K562 (cell line): ENCODE data around the gene RARRES2. TPM values are rescaled to one million over a fixed set of nuclear protein-coding genes. Genes with fewer than 3 reads are reported as not detected.

Experiments used
- ATAC-seq: fragments of 200-7000 bp; cut with Tn5 transposase; 3 replicates; pipeline ENCODE4 v1.9.1; 2020; ENCODE audit warnings: moderate library complexity
- BruUV-seq: library from RNA; stranded (reverse); fragments of 400-500 nt; replicated peaks from 2 replicates; lab custom pipeline; 2021; lab: Mats Ljungman, UMichigan
- CTCF ChIA-PET: fragments of 300-600 bp; formaldehyde crosslinking; extraction: SDS; loops from one replicate; lab custom pipeline; 2021; ENCODE audit warnings: low intra/inter-chr PET ratio; lab: Yijun Ruan, JAX
- POLR2A ChIA-PET: fragments of 300-600, 350-650 bp; sonication (Branson Sonifier 250); formaldehyde crosslinking; extraction: SDS; loops from one replicate; lab custom pipeline; 2021; ENCODE audit warnings: antibody characterized with exemption, inconsistent platforms; lab: Yijun Ruan, JAX
- DNase-seq, 4 experiments: peaks; one replicate each; pipeline versions ENCODE4 v3.0.0 to v3.0.0-alpha.2; 2011 to 2018; ENCODE audit warnings: low spot score in 3 of 4, mixed read lengths in 3 of 4; ENCODE audit errors: extremely low read depth in 1 of 4
- FAIRE-seq: peaks from 2 replicates; lab custom pipeline; 2011; peaks lifted over from hg19 to GRCh38; lab: Jason Lieb, UNC
- H2AFZ ChIP-seq: 2 replicates; pipeline ENCODE4 v1.6.0; 2011; ENCODE audit warnings: low read depth, low read length, control low read depth, inconsistent platforms
- H3K27ac ChIP-seq: fragments of 200-600 bp; 3 replicates; pipeline ENCODE4 v1.8.0; 2011; ENCODE audit warnings: low read depth, mild to moderate bottlenecking, control low read depth, inconsistent platforms, low read length, moderate library complexity, mixed read lengths; ENCODE audit errors: extremely low read depth
- H3K27me3 ChIP-seq, 2 experiments: fragments of 300-600 bp in 1 of 2; 2 replicates in 1 of 2; 3 replicates in 1 of 2; pipeline versions ENCODE4 v1.6.0 to v1.8.0; 2011; ENCODE audit warnings: inconsistent platforms in 2 of 2, low read length in 2 of 2, mild to moderate bottlenecking in 1 of 2, mixed read lengths in 1 of 2, moderate library complexity in 1 of 2; ENCODE audit not compliant: control insufficient read depth in 2 of 2, insufficient read depth in 2 of 2
- H3K36me3 ChIP-seq: fragments of 300-600 bp; 3 replicates; pipeline ENCODE4 v1.8.0; 2011; ENCODE audit warnings: mild to moderate bottlenecking, low read length, inconsistent platforms; ENCODE audit not compliant: control insufficient read depth, insufficient read depth
- H3K4me1 ChIP-seq, 2 experiments: fragments of 200-600 bp in 1 of 2; replicated peaks in 1 of 2; 2 replicates in 1 of 2; 3 replicates in 1 of 2; pipeline versions ENCODE4 v1.5.1 to v1.8.0; 2011; ENCODE audit warnings: inconsistent platforms in 2 of 2, low read length in 2 of 2, mild to moderate bottlenecking in 1 of 2, mixed read lengths in 1 of 2, moderate library complexity in 1 of 2; ENCODE audit not compliant: control insufficient read depth in 2 of 2, insufficient read depth in 2 of 2
- H3K4me2 ChIP-seq: 2 replicates; pipeline ENCODE4 v1.6.1; 2011; ENCODE audit warnings: low read length, control low read depth, inconsistent platforms, mixed read lengths; ENCODE audit not compliant: insufficient read depth
- H3K4me3 ChIP-seq: fragments of 200-600 bp; sonication (generic), shearing (Covaris generic); 2 replicates; pipeline ENCODE4 v1.5.1; 2016; ENCODE audit warnings: control low read depth, inconsistent platforms
- H3K79me2 ChIP-seq: fragments of 200-600 bp; 3 replicates; pipeline ENCODE4 v1.8.0; 2011; ENCODE audit warnings: low read length, inconsistent platforms; ENCODE audit not compliant: control insufficient read depth, insufficient read depth
- H3K9ac ChIP-seq, 2 experiments: 2 replicates each; pipeline versions ENCODE4 v1.6.0 to v1.6.1; 2011; ENCODE audit warnings: low read depth in 2 of 2, low read length in 2 of 2, control low read depth in 1 of 2, inconsistent platforms in 1 of 2, mild to moderate bottlenecking in 1 of 2, mixed read lengths in 1 of 2; ENCODE audit not compliant: insufficient read depth in 1 of 2
- H3K9me1 ChIP-seq: one replicate; pipeline ENCODE4 v1.6.0; 2011; ENCODE audit warnings: inconsistent platforms, mild to moderate bottlenecking, low read length, moderate library complexity; ENCODE audit not compliant: control insufficient read depth, insufficient read depth
- H3K9me3 ChIP-seq: replicated peaks from 2 replicates; pipeline ENCODE4 v1.5.1; 2011; ENCODE audit warnings: low read depth, low read length, inconsistent platforms; ENCODE audit not compliant: control insufficient read depth, insufficient read depth
- H4K20me1 ChIP-seq: replicated peaks from 2 replicates; pipeline ENCODE4 v1.6.1; 2011; ENCODE audit warnings: low read length, inconsistent platforms, mixed read lengths; ENCODE audit not compliant: control insufficient read depth, insufficient read depth
- HMGN3 ChIP-seq: IDR thresholded peaks from 2 replicates; pipeline ENCODE4 v1.6.1; 2011; ENCODE audit warnings: borderline replicate concordance, low read depth, mild to moderate bottlenecking, mixed read lengths, low read length; ENCODE audit not compliant: insufficient read length; ENCODE audit errors: extremely low read depth
- RCOR1 ChIP-seq, 2 experiments: IDR thresholded peaks; 2 replicates each; pipeline ENCODE4 v1.6.1; 2012; ENCODE audit warnings: low read depth in 2 of 2, low read length in 2 of 2, borderline replicate concordance in 1 of 2, improper control_type of control experiment in 1 of 2
- WGBS: fragments of 100-300 bp; shearing (Covaris generic); methylation state at CpG from one replicate; pipeline ENCODE4 v1.1.6; 2016; ENCODE audit warnings: low coverage, mixed read lengths; ENCODE audit not compliant: insufficient coverage; ENCODE audit errors: missing lambda C conversion rate; 5-methylcytosine and 5-hydroxymethylcytosine counted together
- in situ Hi-C: fragments of 300-500 bp; cut with MboI; formaldehyde crosslinking; loops from 4 replicates; pipeline ENCODE4 v1.15.0; 2018; ENCODE audit warnings: inconsistent platforms, mixed read lengths
- intact Hi-C: fragments of 100-400 bp; cut with micrococcal nuclease; formaldehyde crosslinking; loops from 2 replicates; pipeline ENCODE4 v1.14.2; 2022
- polyA plus RNA-seq, 8 experiments: library from polyadenylated mRNA; depleted of rRNA in 4 of 8; stranded (reverse) in 5 of 8; unstranded in 3 of 8; fragments of >200 nt; fragmentation: Nextera tagmentation in 2 of 8; fragmentation: Illumina TruSeq in 1 of 8; extraction: Ambion mirVana in 2 of 8; extraction: Trizol in 1 of 8; gene quantifications; 2 replicates each; pipeline versions ENCODE4 v1.2.1 to v1.2.3, GENCODE V29; 2011 to 2014; ENCODE audit warnings: inconsistent platforms in 1 of 8, missing spikeins in 1 of 8
- total RNA-seq, 7 experiments: library from RNA; depleted of rRNA in 6 of 7; stranded (reverse); fragments of >200 nt in 6 of 7; fragmentation: Illumina TruSeq in 2 of 7; extraction: Trizol in 2 of 7; gene quantifications; 2 replicates each; pipeline versions ENCODE4 v1.2.1 to v1.2.3, GENCODE V29; 2011 to 2021; ENCODE audit warnings: low replicate concordance in 1 of 7
- TF ChIP-seq, protein P1 (sequence below), 2 experiments: fragments of 450-650 bp in 1 of 2; sonication (generic) in 1 of 2; formaldehyde crosslinking; conservative IDR thresholded peaks; 2 replicates each; pipeline versions ENCODE4 v1.4.0 to v1.8.1; 2020 to 2022; ENCODE audit warnings: mild to moderate bottlenecking in 1 of 2, missing genetic modification reagents in 1 of 2

RARRES2 gene
- total and polyA plus RNA-seq, 9 of the 15 experiments (the other 6 are each of a cell fraction or from before 2014, with no cell fraction given): 0.11 to 1.7 (median 0.23) TPM; not detected in 6

DNA sequence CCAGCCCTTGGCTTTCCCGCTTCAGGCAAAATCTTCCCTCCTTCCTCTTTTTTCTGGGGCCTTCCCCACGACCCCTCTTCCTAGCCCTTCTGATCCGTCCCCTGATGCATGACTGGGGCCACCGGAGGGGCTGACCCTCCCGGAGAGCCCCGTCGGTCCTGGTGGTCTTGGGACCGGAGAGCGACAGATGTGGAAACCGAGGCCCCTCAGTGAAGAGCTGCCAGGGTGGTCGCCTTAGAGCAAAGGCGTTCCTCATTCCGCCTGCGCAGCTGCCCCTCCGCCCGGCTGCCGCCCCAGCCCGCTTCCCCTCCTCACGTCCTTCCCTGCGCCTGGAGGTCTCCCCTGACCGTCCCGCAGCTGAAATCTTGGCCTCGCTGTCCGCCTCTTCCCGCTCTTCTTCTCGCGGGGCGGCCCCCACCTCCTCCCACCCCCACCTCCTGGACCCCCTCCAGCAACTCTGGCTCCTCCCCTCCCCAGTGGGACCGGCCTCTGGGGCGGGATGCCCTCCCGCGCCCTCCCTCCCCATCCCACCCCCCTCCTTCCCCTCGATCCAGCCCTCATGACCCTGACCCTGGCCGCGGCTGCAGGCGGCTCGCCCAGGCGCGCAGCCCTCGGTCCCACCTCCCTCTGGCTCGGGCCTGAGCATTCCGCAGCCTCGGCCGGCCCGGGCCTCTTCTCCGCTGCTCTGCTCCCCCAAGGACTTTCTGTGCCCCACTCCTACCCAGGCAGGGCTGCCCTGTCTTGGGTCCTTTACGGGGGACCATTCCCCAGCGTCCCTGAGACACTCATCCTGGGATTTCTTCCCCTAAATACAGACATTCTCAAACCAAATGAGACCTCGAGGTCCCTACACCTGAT is at the start of gene RARRES2 (continued):
- TF ChIP-seq, protein P1, sequence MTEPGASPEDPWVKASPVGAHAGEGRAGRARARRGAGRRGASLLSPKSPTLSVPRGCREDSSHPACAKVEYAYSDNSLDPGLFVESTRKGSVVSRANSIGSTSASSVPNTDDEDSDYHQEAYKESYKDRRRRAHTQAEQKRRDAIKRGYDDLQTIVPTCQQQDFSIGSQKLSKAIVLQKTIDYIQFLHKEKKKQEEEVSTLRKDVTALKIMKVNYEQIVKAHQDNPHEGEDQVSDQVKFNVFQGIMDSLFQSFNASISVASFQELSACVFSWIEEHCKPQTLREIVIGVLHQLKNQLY (CRISPR knock-in tag; conservative IDR thresholded peaks at IDR 0.05): no peak

DNA sequence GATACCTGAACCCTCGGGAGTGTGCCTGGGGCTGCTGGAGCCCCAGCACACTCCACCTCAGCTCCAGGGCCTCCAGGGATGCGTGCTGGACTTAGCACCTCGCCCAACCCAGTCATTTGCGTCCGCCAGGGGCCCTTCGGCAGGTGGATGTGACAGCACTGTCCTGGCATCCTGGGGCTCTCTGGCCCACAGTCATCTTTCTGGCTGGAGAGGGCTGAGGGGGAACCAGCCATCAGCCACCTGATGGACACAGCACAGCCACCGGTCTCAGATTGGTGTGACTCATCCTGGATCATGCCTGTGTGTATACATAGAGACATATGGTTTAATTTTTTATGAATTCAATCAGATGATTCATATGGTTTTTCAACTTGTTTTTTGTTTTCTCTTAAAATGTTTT is 48.8 kb upstream of the RARRES2 start:
- Histone ChIP-seq H3K4me2 (no peak overlapping the region), H3K4me3 (no peak overlapping the region), H3K9ac (peak overlapping the region in 1 of 2 experiments; percentile 38; a peak in 1 of 4 replicates), H2AFZ (no peak overlapping the region), H3K9me3 (no peaks in the 10 kb centered on the region), H3K27me3 (no peaks in the 10 kb centered on the region), H3K79me2 (no peaks in the 10 kb centered on the region; the same call in 2 of the 3 replicates), H3K9me1 (no peaks in the 10 kb centered on the region), H3K27ac (no peak overlapping the region), H4K20me1 (no peaks in the 10 kb centered on the region), H3K36me3 (peaks cover 44% of the 10 kb centered on the region; the same call in 2 of the 3 replicates), H3K4me1 (peaks cover 0 to 6% of the 10 kb centered on the region in 2 experiments; a peak in 2 of 5 replicates)
- 84% methylated on average over 7 of the region's 7 CpGs for WGBS
- in situ Hi-C loops (no loop called here), intact Hi-C loops (no loop called here)
- DNase-seq: peak in 2 of 4 experiments; percentile 14 to 18
- BruUV-seq: no TSS peak
- ATAC-seq: no peak
- ChIA-PET POLR2A (interaction anchor here (1.3 kb wide), 1 partner anchor 10 kb away, joined by 3 read pairs; no protein-coding TSS in a partner anchor), CTCF (no interaction called here)
- no peak for FAIRE-seq
- TF ChIP-seq RCOR1 (IDR thresholded peaks at IDR 0.05; ENCODE audit: borderline replicate concordance in 1 of 2, low read depth in 2 of 2, low read length in 2 of 2): no peak
- TF ChIP-seq HMGN3: peak; percentile 42
